Stimulated activated CD4-positive, alpha-beta T cell treated with anti-CD3 and anti-CD28 coated beads, TNF-alpha, amount 100 ng/mL, for 48 hours (primary cell): ENCODE measurements around the gene C9orf85.
"Not testable (repeated sequence)": the region's sequence is repeated elsewhere in the genome, so short reads cannot be mapped to it uniquely, and the experiment has no call there.

Experiments used
- DNase-seq, 3 donors: peaks; one replicate each; pipeline ENCODE4 v3.0.0-alpha.2; 2020; ENCODE audit warnings: low read depth in 3 of 3

C9orf85 gene

GRCh38 chr9:71911061-71911907, at the start of gene C9orf85, which contains the start of gene ABHD17B:
TSS of gene C9orf85 (plus strand) at chr9:71911639. CDS start at chr9:71911735, 96 bp downstream.
TSS of gene ABHD17B (minus strand) at chr9:71911193. CDS start at chr9:71875080, 36,113 bp downstream.
- peak; percentile 92 to 95 (median 93) for DNase-seq

DNA sequence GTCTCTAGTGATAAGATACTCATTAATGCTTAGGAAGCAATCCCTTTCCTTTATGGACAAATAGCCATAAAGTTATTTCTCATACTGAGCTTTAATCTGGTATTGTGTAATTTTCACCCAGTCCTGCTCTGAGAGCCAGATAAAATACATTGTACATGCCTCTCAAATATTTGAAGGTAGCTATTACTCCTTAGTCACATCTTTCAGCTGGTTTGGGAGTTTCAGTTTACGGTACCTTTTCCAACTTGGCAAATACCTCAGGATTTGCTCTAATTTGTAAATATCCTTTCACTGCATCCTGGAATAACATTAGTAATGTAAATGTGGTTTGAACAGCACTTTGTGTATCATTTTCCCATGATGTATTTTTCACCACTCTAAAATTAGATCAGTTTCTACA, 47.8 kb upstream of the C9orf85 start:
- DNase-seq: no peak

- DNase-seq: no peak
These were observed 36.1 kb upstream of the C9orf85 start for GRCh38 chr9:71875345-71875744.

DNA sequence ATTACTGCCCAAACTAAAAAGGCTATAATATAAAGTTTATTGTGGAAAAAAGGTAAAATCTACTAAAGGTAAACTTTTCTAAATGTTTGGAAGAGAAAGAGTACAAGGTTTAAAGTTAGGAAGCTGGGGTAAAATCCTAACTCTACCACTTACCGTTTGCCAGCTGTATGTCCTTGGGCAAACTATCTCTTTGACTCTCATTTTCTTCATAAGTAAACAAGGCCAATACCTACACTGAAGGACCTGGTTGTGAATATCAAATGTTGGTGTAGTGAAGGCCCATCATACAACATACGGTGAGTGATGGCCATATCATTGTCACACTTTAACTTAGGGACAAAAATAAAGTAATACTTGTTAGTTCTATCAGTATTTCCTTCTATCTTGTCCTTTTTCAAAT, 35.3 kb upstream of the C9orf85 start:
- no peak for DNase-seq

DNA sequence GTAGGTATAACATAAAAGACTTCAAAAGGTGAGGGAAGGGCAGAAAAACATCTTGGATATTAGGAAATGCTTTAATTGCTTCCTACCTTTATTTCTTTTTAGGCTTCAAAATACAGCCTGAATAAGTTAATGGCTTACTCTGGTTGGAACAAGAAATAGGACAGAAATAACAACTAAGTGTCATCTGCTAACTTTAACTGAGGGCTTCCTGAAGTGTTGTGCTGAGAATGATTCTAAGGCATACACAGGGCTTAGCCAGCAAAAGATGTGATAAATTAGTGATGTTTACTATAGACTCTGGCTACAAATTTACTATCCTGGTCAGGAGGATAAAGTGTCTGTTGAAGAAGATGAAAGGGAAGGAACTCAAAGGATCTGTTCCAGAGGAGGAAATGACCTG, 34.6 kb upstream of the C9orf85 start:
- DNase-seq: no peak

- DNase-seq: no peak
These were observed 32.8 kb upstream of the C9orf85 start for GRCh38 chr9:71878327-71879274.

DNA sequence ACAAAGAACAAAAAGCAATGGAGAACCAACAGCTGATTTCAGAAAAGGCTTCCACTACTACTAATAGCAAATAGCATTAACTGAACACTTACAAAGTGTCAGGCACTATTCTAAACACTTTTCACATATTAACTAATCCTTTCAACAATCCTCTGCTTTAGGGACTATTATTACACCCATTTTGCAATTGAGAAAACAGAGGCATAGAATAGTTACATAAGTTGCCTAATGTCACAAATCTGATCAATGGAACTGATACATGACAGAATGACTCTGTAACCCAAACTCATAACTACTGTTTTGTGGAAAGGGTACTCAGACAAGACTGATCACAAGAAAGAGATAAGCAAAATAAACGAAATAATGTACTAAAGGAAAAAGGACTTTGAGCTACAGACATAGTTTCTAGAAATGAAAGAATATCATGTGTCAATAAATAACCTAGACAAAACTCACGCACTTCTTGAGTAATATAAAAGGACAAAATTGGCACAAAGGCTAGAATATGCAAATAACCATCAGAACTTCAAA, 31.7 kb upstream of the C9orf85 start:
- DNase-seq: no peak

- DNase-seq: no peak
These were observed 27.4 kb upstream of the C9orf85 start for GRCh38 chr9:71884005-71884404.

DNA sequence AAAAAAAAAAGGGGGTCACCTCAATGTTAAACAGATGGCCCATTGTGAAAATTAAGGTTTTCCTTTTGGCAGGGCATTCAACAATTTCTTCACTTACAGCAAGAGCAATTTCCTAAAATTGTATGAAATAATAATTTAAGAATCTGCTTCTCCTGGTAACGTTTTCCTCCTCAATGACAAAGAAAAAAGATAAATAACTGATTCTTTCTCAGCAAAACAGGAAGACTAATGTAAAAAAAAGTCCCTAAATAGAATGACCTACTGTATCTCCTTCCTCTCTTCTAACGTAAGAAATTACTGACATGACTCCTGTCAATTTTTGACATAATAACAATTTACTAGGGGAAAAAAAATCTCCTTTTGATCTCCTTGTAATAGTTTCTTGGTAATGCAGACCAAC, 26.0 kb upstream of the C9orf85 start:
- no peak for DNase-seq

- peak in 1 of 3 donors; percentile 0 for DNase-seq
These were observed 25.4 kb upstream of the C9orf85 start for GRCh38 chr9:71886015-71886414.

- no peak for DNase-seq
These were observed 24.9 kb upstream of the C9orf85 start for GRCh38 chr9:71886541-71886940.

DNA sequence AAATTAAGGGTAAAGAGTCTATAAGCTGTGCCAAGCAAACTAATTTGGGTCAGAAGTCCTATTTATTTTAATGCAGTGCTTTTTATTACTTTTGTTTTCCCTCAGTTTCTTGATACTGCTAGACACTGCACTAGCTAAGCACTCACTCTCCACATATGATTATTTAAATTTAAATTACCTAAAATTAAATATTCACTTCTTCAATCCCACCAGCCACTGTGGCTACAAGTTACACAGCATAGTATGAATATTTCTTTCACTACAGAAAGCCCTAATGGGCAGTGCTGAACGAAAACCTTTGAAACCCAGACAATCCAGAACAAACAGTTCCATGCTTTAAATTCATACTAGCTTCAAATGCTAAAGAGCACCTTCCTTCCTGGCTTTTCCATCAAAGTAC, 24.1 kb upstream of the C9orf85 start:
- no peak for DNase-seq

DNA sequence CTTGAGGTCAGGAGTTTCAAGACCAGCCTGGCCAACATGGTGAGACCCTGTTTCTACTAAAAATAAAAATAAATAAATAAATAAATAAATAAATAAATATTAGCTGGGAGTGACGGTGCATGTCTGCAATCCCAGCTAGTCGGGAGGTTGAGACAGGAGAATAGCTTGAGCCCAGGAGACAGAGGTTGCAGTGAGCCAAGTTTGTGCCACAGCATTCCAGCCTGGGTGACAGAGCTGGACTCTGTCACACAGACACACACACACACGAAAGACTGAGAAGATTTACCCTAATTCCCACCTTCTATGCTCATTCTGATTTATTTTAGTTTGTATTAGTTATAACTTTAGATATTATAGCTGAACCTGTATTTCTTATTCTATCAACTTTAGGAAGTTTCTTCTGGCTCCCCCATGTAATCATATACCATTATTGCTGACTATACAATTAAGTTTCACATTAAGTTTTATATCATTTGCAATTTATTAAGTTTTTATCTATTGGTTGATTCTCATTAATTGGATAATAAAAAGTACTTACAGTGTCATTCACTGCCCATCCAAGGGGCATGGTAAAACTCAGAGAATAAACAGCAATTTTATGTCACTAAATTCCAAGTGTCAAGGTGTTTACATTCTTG, 21.3 kb upstream of the C9orf85 start:
- no peak for DNase-seq

DNA sequence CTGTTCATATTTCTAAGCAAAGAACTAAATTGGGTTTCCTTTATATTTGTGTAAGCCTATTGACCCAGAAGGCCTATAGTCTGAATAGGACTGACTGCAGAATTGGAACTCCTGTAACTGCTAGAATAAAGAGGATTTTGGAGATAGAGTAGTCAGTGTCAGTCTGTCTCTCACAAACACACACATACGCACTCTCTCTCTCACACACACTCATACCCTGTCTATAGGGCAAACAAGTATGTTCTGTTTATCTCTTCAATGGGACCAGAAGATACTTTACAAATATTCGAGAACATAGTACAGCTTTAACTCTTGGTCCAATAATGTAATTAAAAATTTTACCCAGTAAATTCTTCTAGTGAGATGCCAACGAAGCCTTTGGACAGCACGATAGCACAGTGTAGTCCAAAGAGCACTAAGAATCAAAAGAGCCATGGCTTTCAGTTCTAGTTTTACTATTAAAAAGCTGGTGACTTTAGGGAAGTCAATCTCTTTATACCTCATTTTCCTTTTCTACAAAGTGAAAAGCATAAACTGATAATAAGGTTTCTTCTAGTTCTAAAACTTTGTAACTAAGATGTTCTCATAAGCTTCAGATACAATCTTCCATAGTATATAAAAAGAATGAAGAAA, 19.8 kb upstream of the C9orf85 start:
- DNase-seq: no peak

DNA sequence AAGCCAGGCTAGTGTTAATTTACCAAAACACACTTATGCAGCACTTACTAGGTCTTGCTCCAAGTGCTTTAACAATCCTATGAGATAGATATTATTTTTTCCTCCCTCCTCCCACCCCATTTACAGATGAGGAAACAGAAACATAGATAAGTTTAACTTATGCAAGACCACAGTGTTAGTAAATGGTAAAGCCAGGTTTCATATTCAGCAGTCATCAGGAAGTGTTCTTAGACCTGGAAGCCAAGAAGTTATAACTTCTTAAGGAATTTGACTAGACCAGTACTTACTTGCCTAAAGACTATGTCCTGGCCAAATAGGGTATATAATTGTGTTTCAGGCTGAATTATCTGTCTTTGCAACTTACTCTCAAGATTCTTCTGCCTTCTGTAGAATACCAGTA, 16.3 kb upstream of the C9orf85 start:
- no peak for DNase-seq

- no peak for DNase-seq
These were observed 15.5 kb upstream of the C9orf85 start for GRCh38 chr9:71895955-71896354.

DNA sequence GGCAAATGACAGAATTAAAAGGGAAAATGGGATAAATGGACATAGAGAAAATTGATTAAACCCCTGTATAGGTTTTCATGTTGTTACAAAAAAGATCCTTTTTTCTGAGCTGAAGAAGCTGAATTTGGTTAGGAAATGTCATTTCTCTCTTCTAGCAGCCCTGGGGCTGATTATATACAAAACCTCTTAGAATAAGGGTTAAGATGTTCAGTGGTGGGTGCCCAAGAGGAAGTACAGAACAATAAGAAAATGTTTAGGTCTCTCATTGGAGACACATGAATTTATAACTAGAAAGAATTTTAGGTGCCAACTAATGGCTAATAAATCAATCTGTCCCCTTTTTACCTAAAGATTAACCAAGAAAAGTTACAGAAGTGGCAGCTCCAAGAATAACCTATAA, 14.7 kb upstream of the C9orf85 start:
- DNase-seq: no peak

- DNase-seq: no peak
These were observed 13.9 kb upstream of the C9orf85 start for GRCh38 chr9:71897577-71897976.

- DNase-seq: not testable (repeated sequence)
These were observed 12.7 kb upstream of the C9orf85 start for GRCh38 chr9:71898756-71899155.

DNA sequence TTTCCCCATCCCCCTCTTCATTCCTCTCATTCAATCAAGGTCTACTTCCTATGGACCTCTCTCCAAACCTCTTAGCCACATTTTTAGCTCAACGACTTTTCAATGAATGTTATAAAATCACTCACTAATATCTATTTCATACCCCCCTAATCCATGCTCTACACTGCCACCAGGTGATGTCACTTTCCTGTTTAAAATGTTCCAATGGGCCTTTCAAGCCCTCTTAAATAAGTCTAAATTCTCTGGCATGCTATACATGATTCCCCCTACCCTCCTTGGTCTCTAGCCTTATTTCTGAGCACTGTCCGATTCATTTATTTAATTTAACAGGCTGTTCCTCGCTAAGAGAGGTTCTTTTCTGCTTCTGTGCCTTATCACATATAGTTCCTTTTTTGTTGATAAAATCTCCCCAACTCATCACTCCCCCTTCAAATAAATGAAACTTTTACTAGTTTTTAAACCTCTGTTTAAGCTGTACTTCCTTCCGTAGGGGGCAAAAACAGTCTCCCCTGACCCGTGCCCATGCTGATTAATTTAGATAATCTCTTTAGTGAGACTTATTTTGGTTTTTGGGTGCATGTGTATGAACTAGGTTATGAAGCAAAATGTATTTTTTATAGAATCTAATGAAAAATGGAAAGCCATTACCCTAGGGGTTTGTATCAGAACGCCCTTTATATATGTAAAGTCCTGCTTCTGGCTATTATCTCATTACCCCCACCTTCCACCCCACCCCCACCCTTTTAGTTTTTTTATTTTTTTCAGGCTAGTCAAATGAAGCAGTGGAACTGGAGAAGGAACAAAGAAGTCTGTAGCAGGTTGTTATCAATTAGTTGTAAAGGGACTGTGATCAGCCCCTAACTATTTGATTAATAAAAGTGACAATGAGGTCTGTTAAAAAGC, 9.5 kb upstream of the C9orf85 start:
- no peak for DNase-seq
